ENCODE results near the gene UBB. TPM values are rescaled to one million over a fixed set of nuclear protein-coding genes. Genes with fewer than 3 reads are reported as not detected.

The UBB gene
- polyA plus RNA-seq, 1 donor from 2014 or later, result 2,318 TPM

GRCh38 chr17:16427020-16427419 is 46.1 kb downstream of the UBB start:
- no peaks in the 10 kb centered on the region for H3K27me3 ChIP-seq (ENCODE audit: insufficient read depth, low read depth, low read length)
- H3K27ac ChIP-seq (ENCODE audit: low read length), result no peak overlapping the region
- H3F3A ChIP-seq (ENCODE audit: insufficient read depth, low read length, poor library complexity, severe bottlenecking), result no peaks in the 10 kb centered on the region
- no peak overlapping the region for H3K4me2 ChIP-seq (ENCODE audit: low read length)
- no peak overlapping the region for H3K9ac ChIP-seq (ENCODE audit: low read length)
- H3K4me3 ChIP-seq (ENCODE audit: low read length), result no peak overlapping the region
- H2AFZ ChIP-seq (ENCODE audit: low read depth, low read length), result no peak overlapping the region
- H3K79me2 ChIP-seq (replicated peaks; ENCODE audit: insufficient read depth, low read length), result no peaks in the 10 kb centered on the region
- H3K36me3 ChIP-seq (ENCODE audit: insufficient read depth, low read length), result no peaks in the 10 kb centered on the region
- no peaks in the 10 kb centered on the region for H3K9me3 ChIP-seq (ENCODE audit: low read length)
- no peak for TF ChIP-seq TAF1 (IDR thresholded peaks at IDR 0.05; ENCODE audit: low read depth)
- TF ChIP-seq MXI1 (conservative IDR thresholded peaks at IDR 0.05; ENCODE audit: poor library complexity, severe bottlenecking), result no peak
- no peaks in the 10 kb centered on the region for H3K9me2 ChIP-seq (ENCODE audit: insufficient read depth, low read length)
- H4K20me1 ChIP-seq (ENCODE audit: insufficient read depth), result no peaks in the 10 kb centered on the region

GRCh38 chr17:16428098-16428882 is 47.4 kb downstream of the UBB start:
- no peaks in the 10 kb centered on the region for H3K79me2 ChIP-seq (replicated peaks; ENCODE audit: insufficient read depth, low read length)
- no peak overlapping the region for H3K9ac ChIP-seq (ENCODE audit: low read length)
- TF ChIP-seq MXI1 (conservative IDR thresholded peaks at IDR 0.05; ENCODE audit: poor library complexity, severe bottlenecking), result no peak
- no peak for TF ChIP-seq CTCF (IDR thresholded peaks at IDR 0.05; ENCODE audit: poor library complexity, severe bottlenecking)
- no peak for TF ChIP-seq EZH2 (IDR thresholded peaks at IDR 0.05; ENCODE audit: borderline replicate concordance, insufficient read depth, low read length, poor library complexity, severe bottlenecking)
- no peak for TF ChIP-seq TAF1 (IDR thresholded peaks at IDR 0.05; ENCODE audit: low read depth)
- TF ChIP-seq EP300 (conservative IDR thresholded peaks at IDR 0.05; ENCODE audit: poor library complexity, severe bottlenecking), result no peak
- no peak overlapping the region for H3K4me3 ChIP-seq (ENCODE audit: low read length)
- H3K27ac ChIP-seq (ENCODE audit: low read length), result no peak overlapping the region
- H3K4me2 ChIP-seq (ENCODE audit: low read length), result no peak overlapping the region
- H3K9me3 ChIP-seq (ENCODE audit: low read length), result no peaks in the 10 kb centered on the region
- H4K20me1 ChIP-seq (ENCODE audit: insufficient read depth), result no peaks in the 10 kb centered on the region
- no peaks in the 10 kb centered on the region for H3K36me3 ChIP-seq (ENCODE audit: insufficient read depth, low read length)
- H2AFZ ChIP-seq (ENCODE audit: low read depth, low read length), result no peak overlapping the region
- H3K27me3 ChIP-seq (ENCODE audit: insufficient read depth, low read depth, low read length), result no peaks in the 10 kb centered on the region
- no peaks in the 10 kb centered on the region for H3K9me2 ChIP-seq (ENCODE audit: insufficient read depth, low read length)
- no peaks in the 10 kb centered on the region for H3F3A ChIP-seq (ENCODE audit: insufficient read depth, low read length, poor library complexity, severe bottlenecking)

GRCh38 chr17:16429083-16429482 is 48.2 kb downstream of the UBB start:
- TF ChIP-seq POLR2AphosphoS5 (IDR thresholded peaks at IDR 0.05) (no peak), EZH2 (IDR thresholded peaks at IDR 0.05; ENCODE audit: borderline replicate concordance, insufficient read depth, low read length, poor library complexity, severe bottlenecking) (no peak), SMC3 (conservative IDR thresholded peaks at IDR 0.05; ENCODE audit: poor library complexity) (no peak), REST (IDR thresholded peaks at IDR 0.05; ENCODE audit: borderline replicate concordance) (no peak), MXI1 (conservative IDR thresholded peaks at IDR 0.05; ENCODE audit: poor library complexity, severe bottlenecking) (no peak), CTCF (IDR thresholded peaks at IDR 0.05; ENCODE audit: poor library complexity, severe bottlenecking) (no peak), EP300 (conservative IDR thresholded peaks at IDR 0.05; ENCODE audit: poor library complexity, severe bottlenecking) (no peak), TAF1 (IDR thresholded peaks at IDR 0.05; ENCODE audit: low read depth) (no peak), RAD21 (conservative IDR thresholded peaks at IDR 0.05) (no peak)
- Histone ChIP-seq H3K27me3 (ENCODE audit: insufficient read depth, low read depth, low read length) (no peaks in the 10 kb centered on the region), H3K36me3 (ENCODE audit: insufficient read depth, low read length) (no peaks in the 10 kb centered on the region), H3F3A (ENCODE audit: insufficient read depth, low read length, poor library complexity, severe bottlenecking) (no peaks in the 10 kb centered on the region), H3K9me2 (ENCODE audit: insufficient read depth, low read length) (no peaks in the 10 kb centered on the region), H3K9ac (ENCODE audit: low read length) (no peak overlapping the region), H3K79me2 (replicated peaks; ENCODE audit: insufficient read depth, low read length) (no peaks in the 10 kb centered on the region), H2AFZ (ENCODE audit: low read depth, low read length) (no peak overlapping the region), H3K4me3 (ENCODE audit: low read length) (no peak overlapping the region), H3K4me2 (ENCODE audit: low read length) (no peak overlapping the region), H4K20me1 (ENCODE audit: insufficient read depth) (no peaks in the 10 kb centered on the region), H3K9me3 (ENCODE audit: low read length) (no peaks in the 10 kb centered on the region), H3K27ac (ENCODE audit: low read length) (no peak overlapping the region)
